PC-9 (cell line): ENCODE measurements around the gene CDCA7L. TPM values are rescaled to one million over a fixed set of nuclear protein-coding genes. Genes with fewer than 3 reads are reported as not detected.

ENCODE experiments used
- BruUV-seq: library from RNA; stranded (reverse); fragments of 400-500 nt; replicated peaks from 2 replicates; lab custom pipeline; 2021; lab: Mats Ljungman, UMichigan
- CTCF ChIA-PET: fragments of 300-600 bp; sonication (Branson Sonifier 250); formaldehyde crosslinking; loops from one replicate; lab custom pipeline; 2022; ENCODE audit warnings: antibody characterized with exemption; lab: Charles Lee
- POLR2A ChIA-PET: fragments of 300-600 bp; sonication (Branson Sonifier 250); formaldehyde crosslinking; loops from one replicate; lab custom pipeline; 2022; ENCODE audit warnings: antibody characterized with exemption; ENCODE audit not compliant: unreplicated experiment; lab: Charles Lee
- DNase-seq, 2 experiments: peaks; one replicate each; pipeline versions ENCODE4 v3.0.0 to v3.0.0-alpha.2; 2015 to 2022; ENCODE audit warnings: mixed read lengths in 1 of 2
- H2AFZ ChIP-seq: fragments of 200-600 bp; sonication (generic); 2 replicates; pipeline ENCODE4 v1.8.1; 2017; ENCODE audit warnings: antibody characterized with exemption
- H3F3A ChIP-seq: fragments of 200-600 bp; sonication (generic); 2 replicates; pipeline ENCODE4 v1.8.1; 2017; ENCODE audit warnings: antibody characterized with exemption, mild to moderate bottlenecking, low read depth; ENCODE audit not compliant: insufficient read depth
- H3K27ac ChIP-seq: fragments of 200-600 bp; sonication (generic); 2 replicates; pipeline ENCODE4 v1.6.1; 2016; ENCODE audit warnings: mixed run types
- H3K27me3 ChIP-seq: fragments of 200-600 bp; sonication (generic); 2 replicates; pipeline ENCODE4 v1.6.1; 2016; ENCODE audit warnings: low read depth, mixed run types; ENCODE audit not compliant: insufficient read depth
- H3K36me3 ChIP-seq: fragments of 200-600 bp; sonication (generic); 2 replicates; pipeline ENCODE4 v1.6.1; 2016; ENCODE audit warnings: low read depth, mixed run types
- H3K4me1 ChIP-seq: fragments of 200-600 bp; sonication (generic); replicated peaks from 2 replicates; pipeline ENCODE4 v1.6.1; 2016; ENCODE audit warnings: mixed run types; ENCODE audit not compliant: insufficient read depth
- H3K4me2 ChIP-seq: fragments of 200-600 bp; sonication (generic); 2 replicates; pipeline ENCODE4 v1.6.1; 2017; ENCODE audit warnings: mixed run types
- H3K4me3 ChIP-seq: fragments of 200-600 bp; sonication (generic); 2 replicates; pipeline ENCODE4 v1.6.1; 2016; ENCODE audit warnings: mixed run types
- H3K79me2 ChIP-seq: fragments of 200-600 bp; sonication (generic); 2 replicates; pipeline ENCODE4 v1.6.1; 2017; ENCODE audit warnings: low read depth, mixed run types
- H3K9me2 ChIP-seq: fragments of 200-600 bp; sonication (generic); 2 replicates; pipeline ENCODE4 v1.8.1; 2017; ENCODE audit warnings: mild to moderate bottlenecking; ENCODE audit not compliant: insufficient read depth
- H3K9me3 ChIP-seq: fragments of 200-600 bp; sonication (generic); 2 replicates; pipeline ENCODE4 v1.8.1; 2016; ENCODE audit warnings: low read depth; ENCODE audit not compliant: insufficient read depth
- H4K20me1 ChIP-seq: fragments of 200-600 bp; sonication (generic); 2 replicates; pipeline ENCODE4 v1.8.1; 2017; ENCODE audit not compliant: insufficient read depth
- EZH2 ChIP-seq: fragments of 200-600 bp; sonication (generic); IDR thresholded peaks from 2 replicates; pipeline ENCODE4 v1.8.0; 2017; ENCODE audit warnings: antibody characterized with exemption, low read depth
- intact Hi-C: fragments of 100-400 bp; cut with micrococcal nuclease; formaldehyde crosslinking; loops from one replicate; pipeline ENCODE4 v1.10.0; 2022; ENCODE audit not compliant: unreplicated experiment
- total RNA-seq: library from RNA; stranded (reverse); gene quantifications from 2 replicates; pipeline ENCODE4 v1.2.3, GENCODE V29; 2021
- TF ChIP-seq, protein P1 (sequence below): fragments of 200-600 bp; sonication (generic); conservative IDR thresholded peaks from 2 replicates; pipeline ENCODE4 v1.6.1; 2017; ENCODE audit warnings: mixed run types, antibody characterized with exemption, mild to moderate bottlenecking, moderate library complexity

Gene CDCA7L
- total RNA-seq, 1 experiment from 2014 or later = 243 TPM

GRCh38 chr7:21947946-21948345 lies 2.2 kb upstream of the CDCA7L start:
- Histone ChIP-seq H3K4me2 (no peak overlapping the region), H4K20me1 (peaks cover 12% of the 10 kb centered on the region), H3K79me2 (peaks cover 22% of the 10 kb centered on the region), H3K9me3 (no peaks in the 10 kb centered on the region), H2AFZ (no peak overlapping the region), H3F3A (peaks cover 27% of the 10 kb centered on the region), H3K4me1 (peaks cover 30% of the 10 kb centered on the region), H3K27ac (no peak overlapping the region), H3K4me3 (no peak overlapping the region), H3K36me3 (no peaks in the 10 kb centered on the region), H3K9me2 (no peaks in the 10 kb centered on the region; the same call in 1 of the 2 replicates), H3K27me3 (no peaks in the 10 kb centered on the region)
- TF ChIP-seq, protein P1, sequence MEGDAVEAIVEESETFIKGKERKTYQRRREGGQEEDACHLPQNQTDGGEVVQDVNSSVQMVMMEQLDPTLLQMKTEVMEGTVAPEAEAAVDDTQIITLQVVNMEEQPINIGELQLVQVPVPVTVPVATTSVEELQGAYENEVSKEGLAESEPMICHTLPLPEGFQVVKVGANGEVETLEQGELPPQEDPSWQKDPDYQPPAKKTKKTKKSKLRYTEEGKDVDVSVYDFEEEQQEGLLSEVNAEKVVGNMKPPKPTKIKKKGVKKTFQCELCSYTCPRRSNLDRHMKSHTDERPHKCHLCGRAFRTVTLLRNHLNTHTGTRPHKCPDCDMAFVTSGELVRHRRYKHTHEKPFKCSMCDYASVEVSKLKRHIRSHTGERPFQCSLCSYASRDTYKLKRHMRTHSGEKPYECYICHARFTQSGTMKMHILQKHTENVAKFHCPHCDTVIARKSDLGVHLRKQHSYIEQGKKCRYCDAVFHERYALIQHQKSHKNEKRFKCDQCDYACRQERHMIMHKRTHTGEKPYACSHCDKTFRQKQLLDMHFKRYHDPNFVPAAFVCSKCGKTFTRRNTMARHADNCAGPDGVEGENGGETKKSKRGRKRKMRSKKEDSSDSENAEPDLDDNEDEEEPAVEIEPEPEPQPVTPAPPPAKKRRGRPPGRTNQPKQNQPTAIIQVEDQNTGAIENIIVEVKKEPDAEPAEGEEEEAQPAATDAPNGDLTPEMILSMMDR = no peak
- no peak for TF ChIP-seq EZH2
- POLR2A ChIA-PET = no interaction called here
- intact Hi-C loops = loop anchor here (5.0 to 10.0 kb wide), 2 partner anchors 521 to 1647 kb away; partner anchors contain the start of genes CCDC126 and SP4
- no peak for DNase-seq
- no TSS peak for BruUV-seq
- CTCF ChIA-PET = interaction anchor here (0.6 kb wide), 2 partner anchors 42 to 399 kb away, joined by 3 read pairs; no protein-coding TSS in a partner anchor

- no TSS peak for BruUV-seq
- intact Hi-C loops = loop anchor here (5.0 to 10.0 kb wide), 2 partner anchors 520 to 1648 kb away; partner anchors contain the start of genes CCDC126 and SP4
- Histone ChIP-seq H3K4me2 (peak overlapping the region; percentile 91), H3K79me2 (peaks cover 31% of the 10 kb centered on the region), H3K9me2 (no peaks in the 10 kb centered on the region), H4K20me1 (peaks cover 16% of the 10 kb centered on the region), H3F3A (peaks cover 27% of the 10 kb centered on the region), H3K4me1 (peaks cover 39% of the 10 kb centered on the region), H2AFZ (no peak overlapping the region), H3K36me3 (no peaks in the 10 kb centered on the region), H3K27me3 (no peaks in the 10 kb centered on the region), H3K4me3 (no peak overlapping the region), H3K9me3 (no peaks in the 10 kb centered on the region), H3K27ac (0 out of 2 replicates have a peak overlapping the region, but pooled peaks have one; percentile 9)
- no peak for TF ChIP-seq EZH2
- TF ChIP-seq, protein P1 = no peak
- ChIA-PET CTCF (interaction anchor here (0.6 kb wide), 1 partner anchor 1567 kb away, joined by 7 read pairs; no protein-coding TSS in a partner anchor), POLR2A (no interaction called here)
- DNase-seq = peak in 1 of 2 experiments; percentile 32
These were observed 1.4 kb upstream of the CDCA7L start for GRCh38 chr7:21947056-21947455.

DNA sequence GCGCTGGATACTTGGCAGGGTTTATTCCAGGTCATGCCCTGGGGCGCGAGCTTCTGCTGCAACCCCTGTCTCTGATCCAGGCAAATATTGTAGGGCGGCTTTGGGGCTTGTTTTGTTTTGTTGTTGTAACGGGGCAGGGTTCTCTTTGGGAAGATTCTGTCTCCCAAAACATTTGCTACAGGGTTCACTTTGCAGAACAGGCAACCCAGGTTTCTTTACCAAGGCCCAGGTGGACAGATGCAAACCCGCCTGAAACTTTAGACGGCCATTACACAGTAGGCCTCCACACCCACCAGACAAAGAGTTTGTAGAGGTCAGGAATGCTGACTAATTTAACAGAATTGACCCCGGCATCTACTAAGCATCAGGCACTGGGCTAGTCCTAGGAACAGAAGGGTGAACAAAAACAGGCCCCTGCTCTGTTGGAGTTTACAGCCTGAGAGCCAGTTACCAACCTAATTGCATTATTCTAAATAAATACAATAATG lies 567 bp upstream of the CDCA7L start:
- Histone ChIP-seq H3K27me3 (no peaks in the 10 kb centered on the region), H3K36me3 (no peaks in the 10 kb centered on the region), H3K27ac (peak overlapping the region; percentile 94), H3K4me3 (peak overlapping the region; percentile 91), H3K4me2 (peak overlapping the region; percentile 91), H3K4me1 (peaks cover 47% of the 10 kb centered on the region), H3K9me2 (no peaks in the 10 kb centered on the region), H2AFZ (peak overlapping the region; percentile 93), H3F3A (peaks cover 30% of the 10 kb centered on the region), H4K20me1 (peaks cover 17% of the 10 kb centered on the region), H3K9me3 (no peaks in the 10 kb centered on the region), H3K79me2 (peaks cover 39% of the 10 kb centered on the region)
- CTCF ChIA-PET = no interaction called here
- POLR2A ChIA-PET = interaction anchor here (0.6 kb wide), 1 partner anchor 1067 kb away, joined by 5 read pairs; no protein-coding TSS in a partner anchor
- DNase-seq = peak in 1 of 2 experiments; percentile 83
- TF ChIP-seq, protein P1 = no peak
- TF ChIP-seq EZH2 = no peak
- TSS peak; percentile 44 for BruUV-seq
- intact Hi-C loops = loop anchor here (1.0 to 10.0 kb wide), 4 partner anchors 26 to 1649 kb away; partner anchors contain the start of genes CCDC126 and SP4
